GM18861 (cell line): ENCODE results near the gene HBEGF.
"Not testable (repeated sequence)": the region's sequence is repeated elsewhere in the genome, so short reads cannot be mapped to it uniquely, and the experiment has no call there.

Experiments used
- ATAC-seq: cut with Tn5 transposase; IDR thresholded peaks from one replicate; pipeline ENCODE4 v1.9.1; 2021; ENCODE audit not compliant: unreplicated experiment

HBEGF gene

DNA sequence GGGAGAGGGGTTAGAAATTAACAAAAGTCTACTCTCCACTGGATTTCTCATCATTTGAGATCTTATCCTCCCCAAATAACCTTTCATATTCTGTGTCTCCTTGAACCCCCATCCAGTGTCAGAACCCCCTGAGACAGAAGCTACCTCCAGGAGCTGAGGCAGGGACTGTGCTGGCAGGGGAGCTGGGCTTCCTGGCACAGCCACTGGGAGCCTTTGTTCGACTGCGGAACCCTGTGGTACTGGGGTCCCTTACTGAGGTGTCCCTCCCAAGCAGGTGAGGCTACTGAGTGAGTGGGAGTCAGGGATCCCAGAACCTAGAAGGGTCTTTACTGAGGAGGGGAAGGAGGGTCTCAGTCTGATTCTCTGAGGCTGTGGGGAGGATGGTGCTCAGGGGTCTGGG lies 15.5 kb upstream of the HBEGF start:
- ATAC-seq, result no peak

DNA sequence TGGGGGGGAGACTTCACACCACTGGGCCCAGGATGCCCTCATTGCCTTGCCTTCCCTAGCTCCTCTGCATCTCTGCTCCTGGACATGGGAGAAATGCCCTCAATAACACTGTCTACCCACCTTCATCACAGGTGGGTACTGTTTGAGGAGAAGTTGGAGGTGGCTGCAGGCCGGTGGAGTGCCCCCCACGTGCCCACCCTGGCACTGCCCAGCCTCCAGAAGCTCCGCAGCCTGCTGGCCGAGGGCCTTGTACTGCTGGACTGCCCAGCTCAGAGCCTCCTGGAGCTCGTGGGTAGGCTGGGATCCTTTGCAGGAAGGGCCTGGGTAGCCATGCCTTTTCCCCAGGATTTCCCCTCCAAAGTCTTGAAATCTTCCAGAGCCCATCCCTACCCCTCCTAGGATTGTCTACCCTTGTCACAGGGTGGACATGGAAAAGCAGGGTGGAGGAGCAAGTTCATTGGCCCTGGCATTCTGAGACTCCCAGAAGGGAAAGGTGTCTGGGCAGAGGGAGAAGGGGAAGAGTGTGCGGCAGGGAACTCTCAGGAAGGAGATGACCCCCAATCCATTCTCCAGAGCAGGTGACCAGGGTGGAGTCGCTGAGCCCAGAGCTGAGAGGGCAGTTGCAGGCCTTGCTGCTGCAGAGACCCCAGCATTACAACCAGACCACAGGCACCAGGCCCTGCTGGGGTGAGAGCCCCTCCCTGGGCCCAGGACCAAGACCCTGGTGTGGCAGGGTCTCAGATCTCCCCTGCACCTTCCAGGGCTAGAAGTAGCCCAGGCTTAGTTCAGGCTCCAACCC lies 14.5 kb upstream of the HBEGF start:
- ATAC-seq, result no peak

DNA sequence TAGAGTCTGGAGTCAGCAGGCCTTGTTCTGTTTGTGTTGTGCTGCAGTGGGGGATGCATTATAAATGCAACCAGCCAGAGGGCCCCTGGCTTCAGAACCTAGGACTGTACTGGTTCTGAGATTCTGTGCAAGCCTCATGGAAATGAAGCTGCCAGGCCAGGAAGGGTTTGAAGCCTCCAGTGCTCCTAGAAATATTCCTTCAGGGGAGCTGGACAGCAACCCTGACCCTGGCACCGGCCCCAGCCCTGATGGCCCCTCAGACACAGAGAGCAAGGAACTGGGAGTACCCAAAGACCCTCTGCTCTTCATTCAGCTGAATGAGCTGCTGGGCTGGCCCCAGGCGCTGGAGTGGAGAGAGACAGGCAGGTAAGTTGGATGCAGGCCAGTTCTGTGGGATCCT lies 13.7 kb upstream of the HBEGF start, which contains the start of gene SLC4A9:
Gene SLC4A9 (plus strand): TSS at position 94 of the 400 bp plus-strand sequence. CDS start 43 bp downstream, at position 137.
- ATAC-seq, result no peak

DNA sequence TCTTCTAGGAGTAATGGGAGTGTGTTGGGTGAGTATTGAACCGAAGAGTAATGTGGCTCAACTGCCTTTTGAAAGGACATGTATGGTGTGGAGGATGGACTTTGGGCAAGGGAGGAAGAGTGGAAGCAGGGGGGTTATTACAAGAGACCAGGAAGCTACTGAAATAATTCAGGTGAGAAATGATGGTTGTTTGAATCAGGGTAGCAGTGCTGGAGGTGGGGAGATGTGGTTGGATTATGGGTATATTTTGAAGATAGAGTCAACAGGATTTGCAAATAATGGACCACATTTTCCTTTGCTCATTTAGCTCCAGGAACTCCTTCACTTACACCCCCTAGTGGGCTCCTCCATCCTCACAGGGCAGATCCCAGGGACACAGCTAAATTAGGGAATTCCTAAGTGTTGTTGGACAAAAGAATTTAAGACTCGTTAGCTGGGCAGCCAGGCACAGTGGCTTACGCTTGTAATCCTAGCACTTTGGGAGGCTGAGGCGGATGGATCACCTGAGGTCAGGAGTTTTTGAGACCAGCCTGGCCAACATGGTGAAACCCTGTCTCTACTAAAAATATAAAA lies 12.4 kb upstream of the HBEGF start:
- no peak for ATAC-seq

DNA sequence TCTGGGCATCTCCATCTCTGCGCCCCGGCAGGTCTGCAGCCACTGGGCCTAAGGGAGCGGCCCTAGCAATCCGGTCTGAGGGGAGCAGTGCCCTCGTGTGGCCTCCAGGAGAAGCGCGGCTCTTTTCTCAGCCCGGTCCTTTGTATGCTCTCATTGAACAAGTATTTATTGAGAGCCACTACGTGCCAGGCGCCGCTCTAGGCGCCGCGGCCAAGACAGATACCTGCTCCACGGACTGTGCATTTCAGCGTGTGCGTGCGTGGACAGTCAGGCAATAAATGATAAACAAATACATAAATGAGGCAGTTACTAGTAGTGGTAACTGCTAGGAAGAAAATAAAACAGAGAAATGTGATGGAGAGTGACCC lies 11.3 kb upstream of the HBEGF start:
- peak; percentile 85 for ATAC-seq

DNA sequence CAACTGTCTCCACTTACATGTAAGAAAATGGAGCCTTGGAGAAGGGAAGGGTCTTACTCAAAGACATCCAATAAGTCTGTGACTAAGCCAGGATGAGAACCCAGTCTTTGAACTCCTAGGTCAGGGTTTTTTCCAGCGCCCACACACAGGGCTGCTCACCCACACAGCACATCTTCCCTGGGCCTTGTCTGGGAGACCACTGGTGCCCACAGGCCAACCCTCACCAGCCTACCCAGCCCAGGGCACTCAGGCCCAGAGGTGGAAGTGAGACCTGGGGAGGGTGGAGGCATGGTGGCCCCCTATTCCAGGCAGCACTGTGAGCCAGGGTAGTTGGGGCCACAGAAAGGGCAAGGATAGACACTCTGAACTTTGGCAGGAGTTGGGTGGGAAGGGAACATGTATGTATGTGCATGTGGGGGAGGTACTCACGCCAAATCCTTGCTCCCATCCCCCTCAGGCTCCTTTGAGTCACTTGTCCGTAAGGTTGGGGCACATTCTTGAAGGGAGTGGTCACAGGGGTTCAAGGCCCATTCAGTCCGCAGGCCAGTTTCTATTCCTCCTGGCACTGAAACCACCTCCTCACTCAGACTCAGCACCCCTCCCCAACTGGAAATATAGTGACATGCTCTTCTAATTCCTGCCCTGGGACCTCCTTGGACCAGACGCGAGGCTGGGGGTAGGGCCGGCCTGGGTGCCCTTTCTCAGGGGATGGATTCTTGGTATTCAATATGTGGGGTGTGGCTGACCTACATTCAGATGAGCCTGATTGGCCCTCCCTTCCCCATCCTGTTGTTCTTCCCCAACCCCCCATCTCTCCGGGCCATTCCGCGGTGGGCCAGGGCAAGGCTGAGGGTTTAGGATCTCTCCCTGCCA lies 10.7 kb upstream of the HBEGF start:
- ATAC-seq, result no peak

DNA sequence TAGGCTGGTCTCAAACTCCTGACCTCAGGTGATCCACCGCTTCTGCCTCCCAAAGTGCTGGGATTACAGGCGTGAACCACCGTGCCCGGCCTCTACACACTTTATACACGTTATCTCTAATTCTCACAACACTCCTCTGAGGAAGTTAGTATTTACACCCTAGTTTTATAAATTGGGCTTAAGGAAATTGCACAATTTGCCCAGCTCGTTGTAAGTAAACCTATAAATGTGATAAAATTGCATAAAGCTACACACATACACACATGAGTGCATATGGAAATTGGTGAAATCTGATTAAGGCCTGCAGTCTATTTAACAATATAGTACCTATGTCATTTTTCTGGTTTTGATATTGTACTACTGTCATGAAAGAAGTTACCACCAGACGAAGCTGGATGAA lies 9.1 kb upstream of the HBEGF start:
- ATAC-seq, result no peak

DNA sequence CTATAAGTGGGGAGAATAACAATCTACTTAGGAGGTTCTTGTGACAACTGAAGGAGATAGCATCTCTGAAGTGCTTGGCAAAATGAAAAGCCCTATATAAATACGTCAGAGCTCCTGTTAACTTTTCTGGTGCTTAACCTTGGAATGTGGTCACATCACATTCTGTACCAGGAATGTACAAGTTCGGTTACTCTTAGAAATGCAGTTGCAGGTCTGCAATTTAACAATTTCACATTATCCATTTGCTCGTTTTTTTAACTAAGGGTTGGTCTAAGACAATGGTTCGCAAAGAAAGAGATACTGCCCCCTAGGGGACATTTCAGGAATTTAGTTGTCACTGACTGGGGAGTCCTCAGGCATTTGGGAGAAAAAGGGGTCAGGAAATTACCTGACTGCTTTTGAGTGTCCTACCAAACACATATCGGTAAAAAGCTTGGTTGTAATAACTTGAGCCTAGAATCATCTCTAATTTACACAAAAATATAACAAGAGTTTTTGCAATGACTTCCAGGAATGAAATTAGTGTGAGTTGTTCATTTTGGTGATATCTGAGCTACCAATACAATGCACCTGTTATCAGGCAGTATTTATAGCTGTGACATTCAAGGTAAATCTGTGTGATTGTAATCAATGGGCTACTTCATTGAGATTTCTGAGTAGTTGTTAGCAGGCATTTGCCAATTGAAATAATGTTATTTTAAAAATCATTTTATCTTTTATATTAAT lies 5.4 kb upstream of the HBEGF start:
- ATAC-seq, result peak; percentile 77

DNA sequence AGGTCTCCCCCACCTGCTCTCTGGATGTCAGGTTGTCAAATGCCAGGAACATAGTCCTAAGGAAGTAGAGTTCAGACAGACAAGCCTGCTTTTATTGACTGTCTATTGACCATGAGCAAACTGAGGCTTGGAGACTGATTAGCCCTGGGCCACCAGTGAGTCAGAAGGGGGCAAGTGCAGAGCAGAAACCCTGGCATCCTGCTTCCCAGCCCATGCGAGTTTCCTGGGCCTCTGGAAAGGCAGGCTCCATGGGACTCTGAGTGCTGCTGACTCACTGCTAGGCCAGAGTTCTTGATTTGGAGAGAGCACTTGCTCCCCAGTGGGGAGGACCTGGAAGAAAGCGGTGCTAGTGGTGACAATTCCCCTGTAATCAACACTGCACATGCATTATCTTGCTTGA lies 2.8 kb upstream of the HBEGF start:
- no peak for ATAC-seq

DNA sequence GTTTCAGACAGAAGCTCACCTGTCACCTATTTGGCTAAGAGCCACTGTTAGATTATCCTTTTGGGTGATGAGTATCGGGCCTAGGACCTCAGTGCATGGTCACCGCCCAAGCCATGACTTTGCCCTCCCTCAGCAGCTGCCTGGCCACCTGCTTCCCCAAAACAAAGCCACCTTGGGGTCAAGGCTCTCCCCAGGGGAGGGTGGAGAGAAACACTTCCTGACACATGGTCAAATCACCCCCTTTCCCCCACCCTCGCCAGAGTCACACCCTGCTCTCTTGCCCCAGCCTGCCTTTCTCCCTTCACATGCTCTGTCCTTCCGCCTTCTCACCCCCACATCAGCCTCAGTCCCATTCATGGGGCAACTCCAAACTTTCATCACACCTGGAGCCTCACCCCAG lies 1.7 kb upstream of the HBEGF start:
- ATAC-seq, result no peak

DNA sequence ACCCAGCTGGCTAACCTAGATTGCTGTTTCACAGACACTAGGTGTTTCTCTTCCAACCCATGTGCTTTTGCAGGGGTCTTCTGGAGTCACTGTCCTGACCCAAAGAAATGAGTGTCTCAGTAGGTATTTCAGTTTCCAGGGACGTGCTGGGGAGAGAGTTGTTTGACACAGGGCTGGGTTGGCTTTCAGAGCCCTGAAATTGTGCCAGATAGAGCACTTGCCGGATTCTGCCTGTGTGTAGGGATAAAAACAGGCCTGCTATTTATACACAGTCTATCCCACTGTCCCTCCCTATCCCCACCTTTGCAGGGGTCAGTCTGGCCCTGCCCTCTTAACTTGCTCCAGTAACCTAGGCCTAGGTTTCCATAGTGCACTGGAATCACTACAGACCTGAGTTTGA lies 957 bp upstream of the HBEGF start:
- ATAC-seq, result no peak

DNA sequence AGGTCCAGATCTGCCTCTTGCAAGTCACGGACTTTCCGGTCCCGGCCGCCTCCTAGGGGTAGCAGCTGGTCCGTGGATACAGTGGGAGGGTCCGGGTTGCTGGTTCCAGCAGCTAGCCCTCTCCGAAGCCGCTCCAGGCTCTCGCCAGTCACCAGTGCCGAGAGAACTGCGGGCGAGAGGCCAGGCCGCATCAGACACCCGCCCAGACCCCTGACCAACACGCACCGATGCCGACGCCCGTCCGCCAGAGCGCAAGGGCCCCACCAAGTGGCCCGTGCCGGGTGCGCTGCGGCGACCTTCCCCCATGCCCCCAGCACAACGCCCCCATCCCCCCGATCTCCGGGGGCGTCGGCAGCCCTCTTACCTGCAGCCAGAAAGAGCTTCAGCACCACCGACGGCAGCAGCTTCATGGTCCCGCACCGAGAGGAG lies 470 bp downstream of the HBEGF start:
- ATAC-seq, result peak; percentile 4

DNA sequence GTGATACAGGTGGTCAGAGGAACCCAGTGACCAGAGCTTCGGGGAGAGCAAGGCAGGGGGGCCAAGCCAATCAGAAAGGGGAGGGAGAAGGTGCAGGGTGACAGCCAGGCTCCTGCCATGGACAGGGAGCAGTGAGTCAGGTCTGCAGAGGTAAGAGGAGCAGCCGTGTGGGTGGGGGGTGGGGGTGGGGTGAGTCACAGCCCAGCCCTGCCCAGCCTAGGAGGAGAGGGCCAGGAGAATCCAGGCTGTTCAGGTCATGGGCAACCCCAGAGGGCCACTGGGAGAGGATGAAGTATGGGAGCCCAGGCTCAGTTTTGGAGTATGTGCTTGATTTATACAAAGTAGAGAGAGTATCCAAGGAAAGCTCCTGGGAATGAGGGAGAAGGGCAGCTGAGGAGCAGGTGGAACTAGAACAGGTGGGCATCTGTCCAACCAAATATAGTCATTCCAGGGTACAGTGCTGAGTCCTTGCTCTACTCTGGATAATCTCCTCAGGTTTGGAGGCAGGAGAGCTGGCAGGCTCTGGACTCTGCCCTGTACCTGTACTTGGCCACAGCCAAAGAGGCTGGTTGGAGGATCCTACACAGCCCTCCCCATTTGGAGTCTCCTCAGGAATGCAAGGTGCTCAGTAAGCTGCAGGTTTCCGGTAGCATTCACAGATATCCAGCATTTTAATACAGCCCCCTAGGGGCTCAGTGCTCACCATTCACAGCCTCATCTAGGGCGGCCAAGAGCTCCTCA lies 1.6 kb downstream of the HBEGF start:
- no peak for ATAC-seq

DNA sequence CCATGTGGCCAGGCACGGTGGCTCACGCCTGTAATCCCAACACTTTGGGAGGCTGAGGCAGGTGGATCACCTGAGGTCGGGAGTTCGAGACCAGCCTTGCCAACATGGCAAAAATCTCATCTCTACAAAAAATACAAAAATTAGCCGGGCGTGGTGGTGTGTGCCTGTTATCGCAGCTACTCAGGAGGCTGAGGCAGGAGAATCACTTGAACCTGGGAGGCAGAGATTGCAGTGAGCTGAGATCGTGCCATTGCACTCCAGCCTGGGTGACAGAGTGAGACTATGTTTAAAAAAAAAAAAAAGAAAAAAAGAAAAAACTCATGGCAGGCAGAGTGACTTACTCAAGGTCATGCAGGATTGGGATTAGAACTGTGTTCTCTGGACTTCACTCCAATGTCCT lies 2.6 kb downstream of the HBEGF start:
- ATAC-seq, result not testable (repeated sequence)

DNA sequence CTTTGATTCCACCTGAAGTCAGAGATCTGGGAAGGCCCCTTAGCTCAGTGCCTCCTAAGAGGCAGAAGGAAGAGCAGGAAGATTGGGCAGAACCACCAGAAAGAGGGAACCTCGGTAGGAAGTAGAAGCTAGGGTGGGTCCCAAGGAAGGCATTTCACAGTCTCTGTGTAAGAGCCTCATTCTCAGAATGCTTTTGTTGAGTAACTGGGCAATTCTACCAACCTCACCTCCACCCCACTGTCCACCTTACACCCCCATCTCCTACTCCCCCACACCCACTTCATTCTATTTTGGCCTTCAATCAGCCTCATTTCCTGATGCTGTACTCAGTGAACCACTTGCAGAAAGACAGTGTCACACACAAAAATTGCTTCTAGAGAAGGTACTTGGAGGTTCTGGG lies 3.5 kb downstream of the HBEGF start:
- no peak for ATAC-seq

DNA sequence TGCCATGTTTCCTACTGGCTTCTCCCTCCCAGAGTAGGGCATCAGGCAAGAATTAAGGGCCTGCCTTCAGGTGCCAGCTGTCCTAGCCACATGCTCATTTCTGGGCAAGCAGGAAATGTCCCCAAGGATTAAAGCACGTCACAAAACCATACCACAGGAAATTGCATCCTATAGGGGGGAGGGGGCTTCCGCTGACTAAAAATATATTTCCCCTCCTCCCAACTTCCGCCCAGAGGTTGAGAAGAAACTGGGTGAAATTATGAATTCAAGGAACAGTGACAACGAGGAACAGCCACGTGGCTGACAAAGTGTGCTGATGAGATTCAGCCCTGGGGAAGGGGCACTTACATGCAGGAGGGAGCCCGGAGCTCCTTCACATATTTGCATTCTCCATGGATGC lies 4.1 kb downstream of the HBEGF start:
- ATAC-seq, result no peak

DNA sequence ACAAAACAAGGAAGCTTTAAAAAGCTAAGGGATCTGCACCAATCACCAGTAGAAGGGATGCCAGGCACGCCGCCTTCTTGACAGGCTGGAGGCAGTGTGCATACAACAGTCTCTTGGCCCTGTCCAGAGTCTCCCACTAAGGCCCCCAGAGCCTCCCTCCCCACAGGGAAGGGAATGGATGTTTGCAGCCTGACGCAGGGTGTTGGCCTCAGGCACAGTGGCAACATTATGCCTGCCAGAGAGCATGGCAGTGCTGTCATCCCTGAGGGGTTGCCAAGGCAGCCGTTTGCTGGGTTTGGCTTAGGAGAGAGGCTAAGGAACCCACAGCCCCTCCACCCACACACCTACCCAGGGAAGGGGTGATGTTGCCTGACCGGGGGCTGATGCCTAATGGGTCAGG lies 4.8 kb downstream of the HBEGF start:
- no peak for ATAC-seq

DNA sequence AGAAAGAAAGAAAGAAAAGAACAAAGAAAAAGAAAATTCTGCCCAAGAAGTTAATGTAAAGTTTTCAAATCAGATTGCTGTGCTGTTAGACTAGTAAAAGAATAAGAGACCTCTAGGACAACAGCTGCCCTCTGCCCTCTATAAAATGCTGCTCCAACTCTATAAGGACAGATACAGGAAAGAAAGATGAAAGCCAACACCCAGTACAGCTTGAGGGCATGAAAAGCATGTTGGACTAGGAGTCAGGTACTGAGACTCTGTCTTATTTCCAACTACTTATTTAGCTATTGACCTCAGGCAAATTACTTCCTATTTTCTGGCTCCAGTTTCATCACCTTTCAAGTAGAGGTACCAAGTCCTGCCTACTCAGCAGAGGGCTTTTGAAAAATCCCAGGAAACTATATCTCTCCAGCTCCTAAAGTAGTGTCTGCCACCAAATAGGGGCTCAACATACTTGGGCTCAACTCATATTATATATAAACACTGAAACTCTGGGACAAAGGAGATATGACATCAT lies 5.7 kb downstream of the HBEGF start:
- ATAC-seq, result no peak

DNA sequence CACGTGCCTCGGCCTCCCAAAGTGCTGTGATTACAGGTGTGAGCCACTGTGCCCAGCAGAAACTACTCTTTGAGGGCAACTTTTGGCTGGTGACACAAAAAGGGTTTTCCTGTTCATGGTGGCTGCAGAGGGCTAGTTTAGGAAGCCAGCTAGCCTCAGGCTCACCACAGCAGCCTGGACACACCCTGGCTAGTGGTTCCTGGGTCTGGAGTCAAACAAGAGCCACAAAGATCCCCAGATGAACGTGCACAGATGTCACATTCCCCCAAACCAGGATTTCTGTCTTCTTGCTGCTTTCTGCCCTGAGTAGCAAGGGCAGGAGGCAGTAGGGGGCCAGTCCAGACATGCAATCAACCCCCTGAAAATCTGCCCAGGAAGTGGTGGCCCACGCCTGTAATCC lies 6.8 kb downstream of the HBEGF start:
- ATAC-seq, result no peak

DNA sequence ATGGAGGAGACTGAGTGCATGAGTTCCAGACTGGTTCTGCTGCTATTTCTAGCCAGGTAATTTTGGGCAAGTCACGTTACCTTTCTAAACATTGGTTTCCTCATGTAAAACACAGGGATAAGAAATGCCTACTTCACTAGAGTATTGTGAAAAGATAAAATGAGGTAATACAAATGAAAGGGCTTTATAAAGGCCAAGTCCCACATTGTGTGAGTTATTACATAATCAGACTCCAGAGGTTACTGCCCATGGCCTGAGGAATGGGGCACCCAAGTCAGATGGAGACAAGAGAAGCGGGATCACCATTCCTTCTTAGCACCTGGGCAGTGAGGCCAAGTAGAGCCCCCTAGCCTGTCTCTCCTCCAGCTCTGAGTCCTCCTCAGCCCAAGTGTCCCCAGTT lies 7.5 kb downstream of the HBEGF start:
- no peak for ATAC-seq
